ENCODE measurements around the gene STX5. TPM values are rescaled to one million over a fixed set of nuclear protein-coding genes. Genes with fewer than 3 reads are reported as not detected.

STX5 gene
- polyA plus RNA-seq, 2 of the 4 experiments (the other 2 are of a cell fraction), result 19.5 to 32.3 TPM

DNA sequence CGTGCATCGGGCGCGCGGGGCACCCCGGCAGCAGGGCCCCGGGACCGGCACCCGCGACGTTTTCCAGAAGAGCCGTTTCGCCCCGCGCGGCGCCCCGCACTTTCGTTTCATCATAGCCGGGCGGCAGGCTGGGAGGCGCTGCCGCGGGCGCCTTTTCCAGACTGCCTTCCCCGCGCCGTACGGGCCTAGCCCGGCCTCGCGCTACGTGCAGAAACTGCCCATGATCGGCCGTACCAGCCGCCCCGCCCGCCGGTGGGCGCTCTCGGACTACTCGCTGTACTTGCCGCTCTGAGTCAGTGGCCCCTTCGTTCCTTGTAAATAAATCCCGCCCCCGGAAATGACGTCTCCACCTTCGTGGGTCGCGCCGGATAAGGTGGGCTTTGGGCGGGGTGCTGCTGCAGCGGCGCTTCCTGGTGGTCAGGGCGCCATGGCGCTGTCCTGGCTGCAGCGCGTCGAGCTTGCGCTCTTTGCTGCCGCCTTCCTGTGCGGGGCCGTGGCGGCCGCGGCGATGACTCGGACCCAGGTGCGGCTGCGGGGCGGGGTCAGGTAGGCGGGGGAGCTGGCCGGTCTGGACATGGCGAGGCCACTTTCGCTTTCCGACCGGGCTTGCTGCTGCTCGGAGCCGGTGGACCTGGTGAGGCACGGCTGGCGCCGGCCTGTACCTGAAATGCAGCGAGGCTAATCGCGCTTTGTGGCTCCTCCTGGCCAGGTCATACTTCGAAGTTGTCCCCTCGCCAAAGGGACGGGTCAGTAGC, 44.7 kb downstream of the STX5 start, which contains the start of gene TMEM179B (continued):
- TF ChIP-seq, protein P1, sequence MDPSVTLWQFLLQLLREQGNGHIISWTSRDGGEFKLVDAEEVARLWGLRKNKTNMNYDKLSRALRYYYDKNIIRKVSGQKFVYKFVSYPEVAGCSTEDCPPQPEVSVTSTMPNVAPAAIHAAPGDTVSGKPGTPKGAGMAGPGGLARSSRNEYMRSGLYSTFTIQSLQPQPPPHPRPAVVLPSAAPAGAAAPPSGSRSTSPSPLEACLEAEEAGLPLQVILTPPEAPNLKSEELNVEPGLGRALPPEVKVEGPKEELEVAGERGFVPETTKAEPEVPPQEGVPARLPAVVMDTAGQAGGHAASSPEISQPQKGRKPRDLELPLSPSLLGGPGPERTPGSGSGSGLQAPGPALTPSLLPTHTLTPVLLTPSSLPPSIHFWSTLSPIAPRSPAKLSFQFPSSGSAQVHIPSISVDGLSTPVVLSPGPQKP (IDR thresholded peaks at IDR 0.05; ENCODE audit: low read depth, low read length), result no peak
- TF ChIP-seq MYC (IDR thresholded peaks at IDR 0.05; ENCODE audit: borderline replicate concordance, low read length) (peak; percentile 41), ZSCAN20 (CRISPR knock-in tag; IDR thresholded peaks at IDR 0.05) (no peak)
- TF ChIP-seq, protein P2, sequence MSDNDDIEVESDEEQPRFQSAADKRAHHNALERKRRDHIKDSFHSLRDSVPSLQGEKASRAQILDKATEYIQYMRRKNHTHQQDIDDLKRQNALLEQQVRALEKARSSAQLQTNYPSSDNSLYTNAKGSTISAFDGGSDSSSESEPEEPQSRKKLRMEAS (IDR thresholded peaks at IDR 0.05), result peak; percentile 86
- TF ChIP-seq, protein P3, sequence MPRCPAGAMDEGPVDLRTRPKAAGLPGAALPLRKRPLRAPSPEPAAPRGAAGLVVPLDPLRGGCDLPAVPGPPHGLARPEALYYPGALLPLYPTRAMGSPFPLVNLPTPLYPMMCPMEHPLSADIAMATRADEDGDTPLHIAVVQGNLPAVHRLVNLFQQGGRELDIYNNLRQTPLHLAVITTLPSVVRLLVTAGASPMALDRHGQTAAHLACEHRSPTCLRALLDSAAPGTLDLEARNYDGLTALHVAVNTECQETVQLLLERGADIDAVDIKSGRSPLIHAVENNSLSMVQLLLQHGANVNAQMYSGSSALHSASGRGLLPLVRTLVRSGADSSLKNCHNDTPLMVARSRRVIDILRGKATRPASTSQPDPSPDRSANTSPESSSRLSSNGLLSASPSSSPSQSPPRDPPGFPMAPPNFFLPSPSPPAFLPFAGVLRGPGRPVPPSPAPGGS (IDR thresholded peaks at IDR 0.05), result peak; percentile 85

DNA sequence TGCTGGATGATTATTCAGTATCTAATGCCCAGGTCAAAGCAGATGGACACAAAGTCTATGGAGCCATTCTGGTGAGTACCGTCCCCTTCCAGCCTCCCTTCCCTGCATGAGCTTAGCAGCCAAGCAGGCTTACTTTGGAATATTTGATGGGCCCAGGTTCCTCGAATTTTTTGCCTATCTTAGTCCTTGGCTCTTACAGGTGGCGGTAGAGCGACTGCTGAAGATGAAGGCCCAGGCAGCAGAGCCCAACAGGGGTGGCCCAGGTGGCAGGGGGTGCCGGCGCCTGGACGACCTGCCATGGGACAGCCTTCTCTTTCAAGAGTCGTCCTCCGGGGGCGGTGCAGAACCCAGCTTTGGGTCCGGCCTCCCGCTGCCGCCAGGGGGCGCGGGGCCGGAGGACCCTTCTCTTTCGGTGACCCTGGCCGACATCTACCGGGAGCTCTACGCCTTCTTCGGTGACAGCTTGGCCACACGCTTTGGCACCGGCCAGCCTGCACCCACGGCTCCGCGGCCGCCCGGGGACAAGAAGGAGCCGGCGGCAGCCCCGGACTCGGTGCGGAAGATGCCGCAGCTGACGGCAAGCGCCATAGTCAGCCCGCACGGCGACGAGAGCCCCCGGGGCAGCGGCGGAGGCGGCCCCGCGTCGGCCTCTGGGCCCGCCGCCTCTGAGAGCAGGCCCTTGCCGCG, 45.4 kb downstream of the STX5 start:
- POLR2A ChIA-PET, result interaction anchor here (0.6 to 3.6 kb wide), 16 partner anchors 10 to 288 kb away, joined by 3 to 59 read pairs (median 5); partner anchors contain the start of genes C11orf98, CSKMT, HNRNPUL2 and NXF1
- WGBS (ENCODE audit: missing lambda C conversion rate), result 8% methylated on average over 9 of the region's 51 CpGs
- CTCF ChIA-PET, result interaction anchor here (0.5 to 8.3 kb wide), 53 partner anchors 10 to 402 kb away, joined by 3 to 211 read pairs (median 4); partner anchors contain the start of genes HNRNPUL2, LRRN4CL, NXF1 and POLR2G
- H3K4me3 ChIP-seq, result peak overlapping the region; percentile 78
- ATAC-seq (peak; percentile 76 to 80), DNase-seq (ENCODE audit: low read depth in 1 of 2, low spot score in 1 of 2) (peak; percentile 86 to 92), FAIRE-seq (no peak)
- peak overlapping the region; percentile 89 to 96 for H3K27ac ChIP-seq
- H3K4me1 ChIP-seq, result peaks cover 31% of the 10 kb centered on the region
- peak overlapping the region; percentile 77 for H3K4me2 ChIP-seq
- H3K9me3 ChIP-seq, result no peaks in the 10 kb centered on the region
- TF ChIP-seq BHLHE40 (IDR thresholded peaks at IDR 0.05; ENCODE audit: low read depth, low read length) (no peak), RCOR1 (IDR thresholded peaks at IDR 0.05; ENCODE audit: low read depth, low read length) (no peak), ZNF302 (CRISPR knock-in tag; IDR thresholded peaks at IDR 0.05) (no peak), RNF2 (IDR thresholded peaks at IDR 0.05; ENCODE audit: borderline replicate concordance, low read depth) (no peak), HDAC2 (IDR thresholded peaks at IDR 0.05) (no peak), TP53 (CRISPR knock-in tag; IDR thresholded peaks at IDR 0.05) (no peak), HOXB13 (CRISPR knock-in tag; IDR thresholded peaks at IDR 0.05; ENCODE audit: low read depth) (no peak), ZC3H11A (IDR thresholded peaks at IDR 0.05) (no peak), HEYL (CRISPR knock-in tag; IDR thresholded peaks at IDR 0.05) (no peak), MYC (IDR thresholded peaks at IDR 0.05; ENCODE audit: borderline replicate concordance, low read length) (no peak; the same call in 1 of the 2 replicates), SREBF2 (IDR thresholded peaks at IDR 0.05) (no peak), ESRRA (IDR thresholded peaks at IDR 0.05; ENCODE audit: borderline replicate concordance, low read length) (no peak), JUNB (IDR thresholded peaks at IDR 0.05) (no peak), JUN (IDR thresholded peaks at IDR 0.05) (no peak), CBX8 (IDR thresholded peaks at IDR 0.05) (no peak), MAZ (IDR thresholded peaks at IDR 0.05; ENCODE audit: borderline replicate concordance, low read depth, low read length) (0 out of 2 replicates have a peak, but pooled peaks have one; percentile 21), POLR2AphosphoS2 (conservative IDR thresholded peaks at IDR 0.05; ENCODE audit: low read length) (no peak), ZFP36 (IDR thresholded peaks at IDR 0.05; ENCODE audit: borderline replicate concordance, partially characterized antibody) (no peak), FOSB (CRISPR knock-in tag; IDR thresholded peaks at IDR 0.05) (no peak), RAD21 (conservative IDR thresholded peaks at IDR 0.05 in 1 of 2, IDR thresholded peaks at IDR 0.05 in 1 of 2) (peak; percentile 45 to 47; a peak in 4 of 5 replicates), HOXB5 (CRISPR knock-in tag; IDR thresholded peaks at IDR 0.05) (0 out of 2 replicates have a peak, but pooled peaks have one; percentile 38), NR3C1 (IDR thresholded peaks at IDR 0.05) (no peak)
- TF ChIP-seq, protein P4, sequence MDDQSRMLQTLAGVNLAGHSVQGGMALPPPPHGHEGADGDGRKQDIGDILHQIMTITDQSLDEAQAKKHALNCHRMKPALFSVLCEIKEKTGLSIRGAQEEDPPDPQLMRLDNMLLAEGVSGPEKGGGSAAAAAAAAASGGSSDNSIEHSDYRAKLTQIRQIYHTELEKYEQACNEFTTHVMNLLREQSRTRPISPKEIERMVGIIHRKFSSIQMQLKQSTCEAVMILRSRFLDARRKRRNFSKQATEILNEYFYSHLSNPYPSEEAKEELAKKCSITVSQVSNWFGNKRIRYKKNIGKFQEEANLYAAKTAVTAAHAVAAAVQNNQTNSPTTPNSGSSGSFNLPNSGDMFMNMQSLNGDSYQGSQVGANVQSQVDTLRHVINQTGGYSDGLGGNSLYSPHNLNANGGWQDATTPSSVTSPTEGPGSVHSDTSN (IDR thresholded peaks at IDR 0.05), result peak; percentile 59; the same call in 1 of the 2 replicates
- TF ChIP-seq, protein P5, sequence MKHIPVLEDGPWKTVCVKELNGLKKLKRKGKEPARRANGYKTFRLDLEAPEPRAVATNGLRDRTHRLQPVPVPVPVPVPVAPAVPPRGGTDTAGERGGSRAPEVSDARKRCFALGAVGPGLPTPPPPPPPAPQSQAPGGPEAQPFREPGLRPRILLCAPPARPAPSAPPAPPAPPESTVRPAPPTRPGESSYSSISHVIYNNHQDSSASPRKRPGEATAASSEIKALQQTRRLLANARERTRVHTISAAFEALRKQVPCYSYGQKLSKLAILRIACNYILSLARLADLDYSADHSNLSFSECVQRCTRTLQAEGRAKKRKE (CRISPR knock-in tag; IDR thresholded peaks at IDR 0.05; ENCODE audit: low read depth), result no peak
- TF ChIP-seq, protein P1 (IDR thresholded peaks at IDR 0.05; ENCODE audit: low read depth, low read length), result no peak
- TF ChIP-seq, protein P6, sequence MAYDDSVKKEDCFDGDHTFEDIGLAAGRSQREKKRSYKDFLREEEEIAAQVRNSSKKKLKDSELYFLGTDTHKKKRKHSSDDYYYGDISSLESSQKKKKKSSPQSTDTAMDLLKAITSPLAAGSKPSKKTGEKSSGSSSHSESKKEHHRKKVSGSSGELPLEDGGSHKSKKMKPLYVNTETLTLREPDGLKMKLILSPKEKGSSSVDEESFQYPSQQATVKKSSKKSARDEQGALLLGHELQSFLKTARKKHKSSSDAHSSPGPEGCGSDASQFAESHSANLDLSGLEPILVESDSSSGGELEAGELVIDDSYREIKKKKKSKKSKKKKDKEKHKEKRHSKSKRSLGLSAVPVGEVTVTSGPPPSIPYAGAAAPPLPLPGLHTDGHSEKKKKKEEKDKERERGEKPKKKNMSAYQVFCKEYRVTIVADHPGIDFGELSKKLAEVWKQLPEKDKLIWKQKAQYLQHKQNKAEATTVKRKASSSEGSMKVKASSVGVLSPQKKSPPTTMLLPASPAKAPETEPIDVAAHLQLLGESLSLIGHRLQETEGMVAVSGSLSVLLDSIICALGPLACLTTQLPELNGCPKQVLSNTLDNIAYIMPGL (CRISPR knock-in tag; IDR thresholded peaks at IDR 0.05; ENCODE audit: borderline replicate concordance), result peak; percentile 55; the same call in 1 of the 2 replicates

Measured in A549 (cell line).